Ramos (cell line): ENCODE results near the gene CADPS.

Experiments
- in situ Hi-C: fragments of 300-500 bp; cut with MboI; formaldehyde crosslinking; loops from one replicate; pipeline ENCODE4 v1.14.3; 2022; ENCODE audit warnings: low sequenced_read_pairs; ENCODE audit not compliant: unreplicated experiment

The CADPS gene

DNA sequence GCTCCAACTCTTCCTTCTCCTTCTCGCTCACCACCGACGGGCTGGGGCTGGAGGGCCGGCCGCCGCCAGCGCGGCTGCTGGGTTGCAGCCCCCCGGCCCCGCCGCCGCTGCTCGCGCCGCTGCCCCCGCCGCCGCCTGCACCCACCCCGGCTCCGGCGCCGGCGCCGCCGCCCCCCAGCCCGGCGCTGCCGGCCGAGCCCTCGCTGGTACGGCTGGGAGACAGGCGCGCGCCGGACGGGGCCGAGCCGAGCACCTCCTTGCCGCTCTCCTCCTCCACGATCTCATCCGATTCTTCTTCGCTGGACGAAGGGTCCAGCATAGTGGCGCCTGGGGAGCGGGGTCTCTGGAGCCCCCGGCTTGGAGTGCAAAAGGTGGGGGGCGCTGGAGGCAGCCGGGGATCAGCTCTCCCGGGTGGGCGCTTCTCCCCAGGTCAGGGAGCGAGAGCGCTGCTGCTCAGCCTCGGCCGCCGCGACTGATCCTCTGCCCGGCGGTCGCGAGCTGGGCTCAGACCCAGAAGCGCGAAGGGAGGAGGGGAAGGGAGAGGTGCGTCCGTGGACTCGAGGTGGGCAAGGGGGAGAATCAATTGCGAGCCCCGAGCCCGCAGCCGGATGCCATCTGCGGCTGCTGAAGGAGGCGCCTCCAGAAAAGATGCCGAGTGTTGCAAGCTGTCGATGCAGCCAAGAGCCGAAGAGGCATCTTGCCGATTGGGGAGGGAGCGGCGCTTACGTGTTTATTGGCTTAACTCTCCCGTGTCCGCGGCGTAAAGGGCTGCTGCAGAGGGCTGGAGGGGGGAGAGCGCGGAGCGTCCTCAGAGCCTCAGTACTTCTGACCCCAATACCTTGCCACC lies at the start of gene CADPS:
Gene CADPS, minus strand, starts transcription at position 706 of the 847 bp plus-strand sequence. Its CDS starts 387 bp downstream, at position 319.
- in situ Hi-C loops = loop anchor here (10.0 kb wide), 1 partner anchor 210 kb away; no protein-coding TSS in a partner anchor

DNA sequence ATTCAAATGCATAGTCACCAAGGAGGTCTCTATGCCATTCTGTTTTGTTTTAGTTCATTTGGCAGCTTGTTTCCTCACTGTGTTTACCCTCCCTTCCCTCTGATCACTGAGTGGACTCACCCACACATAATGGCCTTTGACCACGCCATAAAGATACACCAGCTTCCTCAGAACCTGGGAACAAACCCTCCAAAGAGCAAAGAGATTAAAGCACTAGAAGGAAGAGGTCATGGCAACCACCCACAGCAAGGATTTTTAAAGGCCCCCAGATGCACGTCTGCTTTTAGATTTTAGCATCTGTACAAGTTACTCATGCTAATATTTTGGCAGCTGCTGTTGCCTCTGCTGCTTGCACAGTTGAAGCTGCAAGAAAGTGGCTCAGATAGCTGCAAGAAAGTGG lies 47.9 kb upstream of the CADPS start:
- in situ Hi-C loops = no loop called here

DNA sequence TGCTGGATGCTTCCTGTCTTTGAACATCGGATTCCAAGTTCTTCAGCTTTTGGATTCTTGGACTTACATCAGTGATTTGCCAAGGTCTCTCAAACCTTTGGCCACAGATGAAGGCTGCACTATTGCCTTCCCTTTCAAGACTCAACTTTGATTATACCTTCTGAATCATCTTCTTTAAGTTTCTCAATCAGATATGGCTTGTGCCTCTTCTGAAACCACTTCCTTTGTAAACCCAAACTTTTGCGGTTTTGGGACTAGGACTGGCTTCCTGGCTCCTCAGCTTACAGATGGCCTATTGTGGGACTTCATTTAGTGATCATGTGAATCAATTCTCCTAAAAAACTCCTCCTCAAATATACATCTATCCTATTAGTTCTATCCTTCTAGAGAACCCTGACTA lies 47.1 kb upstream of the CADPS start:
- in situ Hi-C loops = no loop called here

DNA sequence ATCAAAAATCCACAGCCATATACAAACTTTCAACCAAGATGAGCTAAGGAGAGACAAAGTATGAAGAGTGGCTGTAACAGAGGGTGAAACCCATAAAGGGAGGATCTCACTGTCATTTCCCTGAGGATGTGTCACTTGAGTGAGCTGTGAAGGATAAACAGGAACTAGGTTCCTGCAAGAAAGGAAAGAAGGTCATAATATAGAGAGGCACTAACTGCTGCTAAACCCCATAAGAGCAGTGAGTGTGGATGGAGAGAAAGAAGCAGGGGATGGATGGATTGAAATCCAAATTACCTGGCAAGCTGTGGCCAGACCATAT lies 45.2 kb upstream of the CADPS start:
- in situ Hi-C loops = no loop called here

DNA sequence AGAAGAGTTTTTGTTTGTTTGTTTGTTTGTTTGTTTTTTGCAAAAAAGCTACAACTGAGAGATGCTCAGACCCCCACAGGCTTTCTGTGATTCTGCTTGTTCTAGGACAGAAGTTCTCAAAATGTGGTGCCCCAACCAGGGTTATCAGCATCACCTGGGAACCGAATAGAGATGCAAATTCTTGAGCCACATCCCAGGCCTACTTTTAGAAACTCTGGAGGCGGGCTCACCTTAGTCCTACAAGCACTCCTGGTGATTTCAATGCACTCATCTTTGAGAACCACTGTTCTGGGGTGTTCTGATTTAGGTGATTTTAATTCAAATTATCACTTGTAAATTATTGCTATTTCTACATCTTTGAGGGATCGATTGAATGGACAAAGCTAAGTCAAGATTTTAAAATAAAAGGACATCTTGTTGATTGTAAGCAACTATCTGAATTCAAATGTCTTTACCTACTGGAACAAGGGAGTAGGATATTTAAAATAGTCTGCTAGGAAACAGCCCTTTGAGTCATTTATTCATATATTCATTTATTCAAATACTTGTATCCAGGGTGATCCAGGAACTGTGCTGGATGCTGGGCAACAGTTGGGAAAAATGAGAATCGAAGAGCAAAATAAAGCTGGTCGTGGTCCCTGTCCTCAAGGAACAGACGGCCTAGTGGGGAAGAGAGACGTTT lies 44.7 kb upstream of the CADPS start:
- in situ Hi-C loops = no loop called here

DNA sequence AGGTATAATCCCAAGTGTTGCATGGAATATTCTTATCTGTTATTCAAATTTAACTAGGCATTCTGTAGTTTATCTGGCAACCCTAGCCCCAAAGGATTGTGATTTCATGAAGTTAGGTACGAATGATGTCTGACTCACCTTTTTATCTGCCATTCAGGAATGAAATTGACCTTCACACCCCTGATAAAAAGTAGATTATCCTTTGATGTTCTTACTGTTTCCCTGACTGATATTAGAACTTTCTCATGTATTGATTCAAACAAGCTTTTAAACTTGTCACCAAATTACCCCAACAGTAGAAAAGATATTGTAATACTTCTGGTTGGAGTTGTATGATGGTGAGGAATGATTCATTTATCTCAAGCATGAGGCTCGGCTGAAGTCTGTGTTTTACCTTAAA lies 43.6 kb upstream of the CADPS start:
- in situ Hi-C loops = no loop called here

DNA sequence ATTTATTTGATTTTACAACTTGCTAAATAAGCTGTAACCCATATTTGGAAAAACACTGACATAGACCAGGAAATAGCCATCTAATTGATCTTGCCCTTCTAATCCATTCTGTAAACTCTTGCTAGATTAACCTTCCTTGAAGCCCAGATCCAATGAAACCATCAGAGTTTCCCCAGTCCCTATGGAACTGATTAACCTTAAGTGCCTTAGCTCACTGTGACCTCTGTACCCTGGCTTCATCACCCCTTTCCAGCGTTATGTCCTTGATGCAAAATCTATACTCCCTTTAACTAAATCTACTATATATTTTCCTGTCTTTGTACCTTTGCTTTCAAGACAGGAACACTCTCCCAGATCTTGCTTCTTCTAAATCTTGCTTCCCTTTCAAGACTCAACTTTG lies 42.9 kb upstream of the CADPS start:
- in situ Hi-C loops = no loop called here

DNA sequence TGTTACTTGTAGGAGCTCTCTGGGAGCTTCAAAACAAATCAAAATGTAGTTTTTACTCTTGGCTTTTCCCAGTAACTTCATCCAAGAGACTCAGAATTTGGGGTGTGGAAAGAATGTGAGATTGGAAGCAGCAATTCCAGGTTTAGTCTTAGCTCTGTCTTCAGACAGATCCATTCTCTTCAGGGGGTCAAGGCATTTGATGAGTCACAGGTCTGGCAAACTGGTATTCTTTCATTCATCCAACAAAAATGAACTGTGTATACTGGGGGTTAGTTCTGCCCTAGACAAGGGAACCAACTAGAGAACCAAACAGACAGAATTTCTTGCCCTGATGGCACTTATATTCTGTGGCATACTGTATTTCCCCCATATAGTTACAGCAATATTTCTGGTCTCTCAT lies 36.3 kb upstream of the CADPS start:
- in situ Hi-C loops = no loop called here

DNA sequence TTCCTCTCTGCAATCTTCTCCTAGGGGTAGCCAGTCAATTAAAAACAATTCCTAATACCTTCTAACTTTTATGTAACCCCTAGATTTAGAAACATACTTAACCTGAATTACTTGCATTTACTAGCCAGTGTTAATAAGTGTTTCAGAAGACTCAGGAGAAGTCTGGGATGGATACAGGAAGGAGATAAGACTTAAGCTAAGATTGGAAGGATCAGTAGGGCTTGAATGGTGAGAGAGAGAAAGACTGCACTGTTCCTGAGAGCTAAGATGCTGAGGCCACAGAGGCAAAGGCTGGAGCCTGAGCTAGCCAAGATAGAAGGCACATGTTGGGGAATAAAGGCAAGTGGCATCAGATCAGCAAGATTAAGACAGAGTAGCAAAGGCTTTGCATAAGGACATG lies 30.1 kb upstream of the CADPS start:
- in situ Hi-C loops = no loop called here

DNA sequence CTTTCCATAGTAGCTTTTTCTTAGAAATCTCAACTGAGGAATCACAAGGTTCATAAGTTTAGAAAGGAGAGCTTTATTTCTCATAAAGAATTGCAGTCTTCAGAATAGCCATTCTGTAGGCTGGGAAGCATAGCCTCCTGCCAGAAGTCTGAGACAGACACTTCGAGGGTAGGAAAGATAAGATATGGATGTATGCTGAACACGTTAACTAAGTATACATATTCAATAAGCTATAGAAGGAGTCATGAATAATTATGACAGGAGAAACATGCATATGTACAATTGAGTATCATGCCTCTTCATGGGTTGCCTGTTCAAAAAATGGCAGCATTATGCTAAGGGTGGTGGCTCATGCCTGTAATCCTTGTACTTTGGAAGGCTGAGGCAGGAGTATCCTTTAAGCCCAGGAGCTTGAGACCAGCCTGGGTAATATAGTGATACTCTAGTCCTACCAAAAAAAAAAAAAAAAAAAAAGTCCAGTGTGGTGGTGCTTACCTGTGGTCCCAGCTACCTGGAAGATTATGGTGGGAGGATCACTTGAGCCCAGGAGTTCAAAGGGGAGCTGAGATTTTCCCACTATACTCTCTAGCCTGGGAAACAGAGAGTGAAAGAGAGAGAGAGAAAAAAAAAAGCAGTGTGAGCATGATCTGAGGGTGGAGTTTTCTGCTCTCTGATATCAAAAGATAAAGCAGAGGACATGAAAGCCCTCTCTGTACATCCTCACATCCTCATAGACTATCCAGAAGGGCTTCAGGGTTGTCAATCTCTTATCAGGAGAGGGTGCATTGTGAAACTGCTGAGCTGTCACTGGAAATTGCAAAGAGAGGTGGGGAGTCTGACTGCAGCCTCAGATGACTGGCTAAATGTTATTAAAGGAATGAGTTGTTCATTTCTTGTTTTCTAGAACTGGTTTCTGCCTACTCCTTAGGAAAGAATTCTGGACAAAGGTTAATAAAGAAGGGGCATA lies 23.6 kb upstream of the CADPS start:
- in situ Hi-C loops = no loop called here

DNA sequence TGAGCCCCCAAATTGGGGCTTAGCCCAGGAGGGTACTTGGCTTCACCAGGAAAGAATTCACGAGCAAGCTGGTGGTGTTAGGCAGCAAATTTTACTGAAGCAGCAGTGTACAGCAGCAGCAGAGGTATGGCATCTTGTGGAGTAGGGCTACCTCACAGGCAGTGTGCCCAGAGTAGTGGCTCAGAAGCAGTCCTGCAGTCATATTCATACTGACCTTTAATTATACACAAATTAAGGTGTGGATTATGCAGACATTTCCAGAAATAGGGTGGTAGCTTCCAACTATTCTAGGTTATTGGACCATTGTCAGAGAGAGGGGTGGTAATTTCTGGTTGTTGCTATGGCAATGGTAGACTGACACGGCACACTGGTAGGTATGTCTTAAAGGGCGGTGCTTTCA lies 20.7 kb upstream of the CADPS start:
- in situ Hi-C loops = no loop called here

DNA sequence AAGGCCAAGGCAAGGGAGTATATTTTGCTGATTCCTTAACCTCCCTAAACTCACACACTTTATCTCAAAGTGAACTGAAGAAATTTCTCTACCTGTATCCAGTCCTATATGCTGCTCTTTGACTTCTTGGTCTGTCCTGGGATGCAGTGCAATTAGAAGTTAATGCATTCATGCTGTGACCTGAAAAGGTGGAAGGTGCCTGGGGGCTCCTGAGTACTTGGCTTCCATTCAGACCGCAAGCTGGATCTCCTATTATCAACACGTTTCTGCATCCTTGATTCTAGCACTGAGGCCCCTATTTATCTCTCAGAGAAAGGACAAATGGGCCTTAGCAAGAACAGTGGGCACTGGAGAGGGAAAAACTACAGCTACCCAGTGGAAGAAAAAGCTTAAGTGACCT lies 17.7 kb upstream of the CADPS start:
- in situ Hi-C loops = no loop called here

DNA sequence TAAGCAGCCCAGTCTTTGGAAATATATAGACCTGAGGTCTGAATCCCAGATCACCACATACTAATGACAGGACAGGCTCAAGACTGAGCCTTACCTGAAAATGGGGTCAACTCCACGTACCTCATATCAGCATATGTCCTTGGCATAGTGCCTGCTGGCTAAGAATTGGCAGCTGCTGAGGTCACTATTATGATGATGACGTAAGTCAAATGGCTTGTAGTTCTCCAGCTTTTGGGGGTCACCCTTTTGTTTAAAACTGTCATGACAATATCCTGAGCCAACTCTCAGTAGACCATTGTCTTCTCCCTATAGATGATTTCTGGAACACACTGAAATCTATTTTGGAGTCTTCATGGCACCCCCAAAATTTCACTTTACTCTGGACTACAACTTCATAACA lies 16.8 kb upstream of the CADPS start:
- in situ Hi-C loops = no loop called here

DNA sequence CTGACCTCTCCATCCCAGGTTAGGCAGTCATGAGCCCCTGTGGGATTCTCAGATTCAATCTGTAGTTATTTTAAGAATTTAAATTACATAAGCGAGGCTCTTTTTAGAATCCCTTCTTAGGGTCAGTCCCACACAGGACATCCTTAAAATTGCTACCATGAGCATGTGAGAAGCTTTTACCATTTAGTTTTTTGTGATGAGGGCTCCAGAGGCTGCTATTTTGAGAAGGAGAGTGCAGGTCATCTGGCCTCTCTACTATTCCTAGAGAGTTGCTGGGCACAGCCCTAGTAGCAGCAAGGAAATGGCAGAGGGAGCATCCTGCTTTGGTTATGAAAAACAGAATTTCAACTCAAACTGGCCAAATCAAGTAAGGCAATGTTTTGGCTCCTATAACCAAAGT lies 13.6 kb upstream of the CADPS start:
- in situ Hi-C loops = no loop called here

DNA sequence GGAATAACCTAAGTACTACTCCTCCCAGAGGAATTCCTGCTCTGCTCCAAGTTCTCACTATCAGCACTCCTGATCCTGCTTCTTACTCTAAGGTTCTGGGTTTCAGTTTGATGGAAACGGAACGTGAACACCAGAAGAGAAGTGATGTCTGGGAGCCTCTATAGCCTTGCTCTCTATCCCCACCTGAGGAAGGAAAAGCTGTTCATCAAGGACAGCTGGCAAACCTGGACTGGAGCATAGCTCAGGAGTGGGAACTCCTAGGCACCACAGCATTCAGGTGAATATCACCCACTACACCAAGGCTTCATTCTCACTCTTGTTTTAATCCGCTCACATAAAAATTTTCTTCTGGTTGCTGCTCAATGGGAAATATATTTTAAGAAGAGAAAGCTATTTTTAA lies 13.0 kb upstream of the CADPS start:
- in situ Hi-C loops = no loop called here

DNA sequence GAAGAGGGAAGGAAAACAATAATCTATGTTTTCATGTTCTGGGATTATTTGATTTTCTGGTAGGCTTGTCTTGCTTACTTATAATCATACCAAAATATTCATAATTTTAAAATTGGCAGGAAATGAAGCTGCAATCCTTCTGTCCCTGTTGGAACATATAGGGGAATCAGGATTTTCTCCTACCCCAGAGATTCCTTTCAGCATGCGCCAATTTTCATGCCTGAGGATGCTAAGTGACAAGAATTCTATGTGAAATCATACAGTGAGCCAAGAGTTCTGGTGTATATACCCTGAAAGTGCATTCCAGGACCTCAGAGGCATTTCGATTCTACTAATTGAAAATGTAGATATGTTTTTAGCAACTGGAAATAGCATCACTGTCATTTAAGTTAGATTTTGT lies 9.9 kb upstream of the CADPS start:
- in situ Hi-C loops = no loop called here

DNA sequence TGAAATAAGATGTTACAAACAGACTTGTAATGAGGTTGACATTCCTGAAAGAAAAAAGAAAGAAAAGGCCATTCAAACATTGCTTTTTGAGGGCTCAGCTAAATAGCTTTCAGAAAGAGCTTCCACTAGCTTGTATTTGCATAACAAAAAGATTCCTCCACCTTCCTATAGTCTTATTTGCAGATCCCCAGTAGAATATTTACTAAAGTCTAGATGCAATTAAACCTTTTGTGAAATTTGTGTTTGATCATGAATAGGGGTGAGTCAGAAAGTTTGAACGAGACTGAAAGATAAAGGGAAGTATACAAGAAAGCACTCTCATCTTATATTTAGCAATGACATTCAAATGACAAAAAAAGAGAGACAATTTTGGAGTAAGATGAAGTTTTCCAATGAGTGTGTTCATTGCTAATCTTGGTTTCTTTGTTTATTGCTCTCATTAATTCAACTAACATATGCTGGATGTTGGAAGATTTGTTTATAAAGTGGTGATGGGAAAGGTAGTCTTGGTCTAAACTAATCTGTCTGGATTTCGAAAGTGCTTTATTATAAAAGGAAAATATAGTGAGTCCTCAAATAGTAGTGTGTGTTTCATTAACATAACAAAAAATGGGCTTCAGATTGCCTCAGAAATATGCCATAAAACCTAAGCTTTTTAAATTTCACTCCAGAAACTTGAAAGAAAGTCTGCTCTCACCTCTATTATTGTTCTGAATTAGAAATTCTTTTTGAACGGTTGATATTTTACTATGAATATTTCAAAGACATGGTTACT lies 9.1 kb upstream of the CADPS start:
- in situ Hi-C loops = no loop called here

DNA sequence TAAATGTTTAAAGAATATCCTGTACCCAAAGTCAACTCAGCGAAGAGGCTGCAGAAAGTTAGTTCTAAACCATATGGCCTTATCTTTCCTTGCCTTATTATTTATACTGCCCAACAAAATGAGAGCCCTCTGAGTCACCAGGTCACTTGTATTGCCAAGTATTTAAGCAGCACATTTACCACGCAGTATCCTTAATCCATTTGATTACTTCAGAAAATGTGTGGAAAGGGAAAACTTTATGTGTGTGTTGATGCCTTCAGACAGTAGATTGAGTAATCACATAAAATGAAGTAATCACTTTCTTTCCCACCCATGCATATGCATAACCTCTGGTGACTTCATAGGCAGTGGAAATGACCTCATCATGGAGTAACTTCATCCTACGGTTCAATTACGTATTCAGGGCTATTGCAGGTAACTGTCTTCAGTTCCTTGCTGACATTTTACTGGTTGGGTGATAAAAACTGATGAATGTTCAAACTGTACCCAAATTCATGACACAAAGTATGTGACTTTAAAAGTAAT lies 7.5 kb upstream of the CADPS start:
- in situ Hi-C loops = no loop called here

DNA sequence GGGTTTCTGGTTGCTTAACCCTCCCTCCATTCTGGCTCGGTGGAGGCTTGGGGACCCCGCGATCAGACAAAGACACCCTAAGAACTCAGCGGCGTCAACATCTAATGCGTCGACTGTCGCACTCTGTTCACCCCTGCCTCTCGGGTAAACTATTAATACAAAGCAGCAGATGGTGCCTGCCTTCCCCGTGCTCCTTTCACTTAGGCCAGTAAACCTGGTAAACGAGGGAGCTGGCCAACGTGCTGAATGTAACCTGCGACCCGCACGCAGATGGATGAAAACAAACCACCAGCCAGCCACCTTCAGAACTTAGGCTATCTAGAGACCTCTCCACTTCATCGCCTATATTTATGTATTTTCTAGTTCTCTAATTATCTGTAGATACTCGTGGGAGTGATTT lies 848 bp upstream of the CADPS start:
- in situ Hi-C loops = loop anchor here (10.0 kb wide), 1 partner anchor 211 kb away; no protein-coding TSS in a partner anchor

DNA sequence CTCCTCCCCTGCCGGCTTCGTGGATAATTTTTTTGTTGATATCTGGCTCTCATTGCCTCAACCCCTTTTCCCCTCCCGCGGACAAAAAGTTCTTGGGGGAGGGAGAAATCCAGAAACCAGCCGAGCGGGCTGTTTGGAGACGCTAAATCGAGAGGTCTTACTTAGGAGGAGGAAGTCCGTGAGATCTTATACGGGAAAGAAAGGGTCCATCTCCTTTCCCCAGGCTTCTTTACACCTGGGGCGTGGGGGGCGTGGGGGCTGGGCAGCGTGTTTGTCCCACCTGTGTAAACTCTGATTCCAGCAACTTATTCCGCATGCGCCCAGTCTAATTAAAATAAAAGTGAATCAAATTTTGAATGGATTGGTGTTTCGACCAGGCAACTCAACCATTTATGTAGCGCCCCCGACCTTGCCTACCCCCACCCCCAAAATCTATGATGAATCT lies 364 bp upstream of the CADPS start:
- in situ Hi-C loops = loop anchor here (10.0 kb wide), 1 partner anchor 211 kb away; no protein-coding TSS in a partner anchor
